HG02840 (cell line): ENCODE data around the gene SLC12A7.
"Not testable (repeated sequence)": the region's sequence is repeated elsewhere in the genome, so short reads cannot be mapped to it uniquely, and the experiment has no call there.

Experiments used
- ATAC-seq: cut with Tn5 transposase; IDR thresholded peaks from one replicate; pipeline ENCODE4 v1.9.1; 2021; ENCODE audit warnings: mild to moderate bottlenecking, moderate library complexity, moderate number of reproducible peaks; ENCODE audit not compliant: unreplicated experiment, low FRiP score

SLC12A7 gene

GRCh38 chr5:1067141-1068121, 44.4 kb downstream of the SLC12A7 start:
- no peak for ATAC-seq

GRCh38 chr5:1066676-1067075, 45.2 kb downstream of the SLC12A7 start:
- ATAC-seq: no peak

- no peak for ATAC-seq
Observed at GRCh38 chr5:1065891-1066650, 45.8 kb downstream of the SLC12A7 start.

- ATAC-seq: no peak
Observed at GRCh38 chr5:1065143-1065750, 46.6 kb downstream of the SLC12A7 start.

- no peak for ATAC-seq
Observed at GRCh38 chr5:1064383-1065142, 47.3 kb downstream of the SLC12A7 start.

GRCh38 chr5:1063661-1064382, 48.0 kb downstream of the SLC12A7 start:
- no peak for ATAC-seq

- ATAC-seq: no peak
Observed at GRCh38 chr5:1062761-1063568, 48.9 kb downstream of the SLC12A7 start.

- no peak for ATAC-seq
Observed at GRCh38 chr5:1061916-1062315, 49.9 kb downstream of the SLC12A7 start.

GRCh38 chr5:1061292-1061691, 50.6 kb downstream of the SLC12A7 start:
- not testable (repeated sequence) for ATAC-seq

- no peak for ATAC-seq
Observed at GRCh38 chr5:1060535-1060981, 51.3 kb downstream of the SLC12A7 start.

- ATAC-seq: no peak
Observed at GRCh38 chr5:1059884-1060263, 52.0 kb downstream of the SLC12A7 start.

GRCh38 chr5:1058988-1059883, 52.6 kb downstream of the SLC12A7 start:
- ATAC-seq: no peak

GRCh38 chr5:1058083-1058945, 53.5 kb downstream of the SLC12A7 start:
- no peak for ATAC-seq

GRCh38 chr5:1057485-1058082, 54.3 kb downstream of the SLC12A7 start:
- ATAC-seq: no peak

- no peak for ATAC-seq
Observed at GRCh38 chr5:1056611-1057484, 55.0 kb downstream of the SLC12A7 start.
